Spinal cord (tissue), 10 donors: ENCODE data around the gene UROS. TPM values are rescaled to one million over a fixed set of nuclear protein-coding genes. Genes with fewer than 3 reads are reported as not detected.
A peak's percentile ranks its signal among the peaks of the same experiment; 100 is the strongest.

ENCODE experiments used
- DNase-seq, 6 donors: peaks; one replicate each; pipeline versions ENCODE4 v3.0.0 to v3.0.0-alpha.2; 2013 to 2015; ENCODE audit warnings: low spot score in 6 of 6, low read depth in 4 of 6
- H3K27ac ChIP-seq: one replicate; pipeline ENCODE4 v1.5.1; 2013; ENCODE audit warnings: low read depth, low read length, control low read depth
- H3K27me3 ChIP-seq: one replicate; pipeline ENCODE4 v1.6.1; 2013; ENCODE audit warnings: low read length; ENCODE audit not compliant: control insufficient read depth, insufficient read depth
- H3K36me3 ChIP-seq: one replicate; pipeline ENCODE4 v1.6.1; 2013; ENCODE audit warnings: low read length; ENCODE audit not compliant: control insufficient read depth, insufficient read depth
- H3K4me1 ChIP-seq: one replicate; pipeline ENCODE4 v1.6.1; 2013; ENCODE audit warnings: low read length; ENCODE audit not compliant: control insufficient read depth, insufficient read depth
- H3K4me3 ChIP-seq: one replicate; pipeline ENCODE4 v1.5.1; 2013; ENCODE audit warnings: low read depth, low read length, control low read depth
- H3K9me3 ChIP-seq: one replicate; pipeline ENCODE4 v1.6.1; 2013; ENCODE audit warnings: low read length; ENCODE audit not compliant: control insufficient read depth, insufficient read depth
- WGBS: methylation state at CpG from one replicate; pipeline ENCODE4 v1.1.5; 2013; ENCODE audit warnings: missing lambda C conversion rate; ENCODE audit not compliant: insufficient coverage; 5-methylcytosine and 5-hydroxymethylcytosine counted together
- polyA plus RNA-seq, 2 donors: library from polyadenylated mRNA; unstranded; fragments of 120-200 nt; gene quantifications; one replicate each; pipeline ENCODE4 v1.2.1, GENCODE V29; 2013; ENCODE audit not compliant: insufficient read length in 2 of 2
- total RNA-seq, 2 donors: library from RNA; depleted of rRNA in 1 of 2; stranded (reverse); fragments of 120-200 nt in 1 of 2; fragments of >200 nt in 1 of 2; gene quantifications; one replicate each; pipeline versions ENCODE4 v1.2.3 to v1.2.4, GENCODE V29; 2013 to 2014
- donor health status: healthy.

Gene UROS
- total and polyA plus RNA-seq, 4 donors: 61.9 to 88.6 (median 83.2) TPM

DNA sequence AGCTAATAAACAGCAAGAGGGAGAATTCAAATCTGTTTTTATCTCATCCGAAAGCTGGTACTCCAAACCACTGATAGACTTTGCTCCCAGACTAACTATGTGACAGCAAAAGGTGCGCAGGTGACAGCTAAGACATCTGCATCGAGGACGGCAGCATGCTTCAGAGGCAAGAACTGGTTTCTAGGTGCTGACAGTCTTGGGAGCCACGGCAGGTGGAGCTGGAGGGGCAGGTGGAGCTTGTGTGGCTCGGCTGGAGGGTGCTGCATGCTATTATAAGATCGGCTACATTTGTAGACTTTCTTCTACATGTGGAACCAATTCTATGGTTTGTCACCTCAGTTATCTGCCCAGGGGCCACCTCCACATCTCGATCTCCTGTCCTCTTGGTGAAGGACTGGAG lies 25.6 kb downstream of the UROS start:
- peaks cover 12% of the 10 kb centered on the region for H3K4me1 ChIP-seq
- WGBS: 100% methylated on average over 7 of the region's 8 CpGs
- H3K4me3 ChIP-seq: no peak overlapping the region
- no peak for DNase-seq
- H3K9me3 ChIP-seq: no peaks in the 10 kb centered on the region
- H3K27ac ChIP-seq: no peak overlapping the region
- no peaks in the 10 kb centered on the region for H3K27me3 ChIP-seq
- peaks cover 53% of the 10 kb centered on the region for H3K36me3 ChIP-seq

DNA sequence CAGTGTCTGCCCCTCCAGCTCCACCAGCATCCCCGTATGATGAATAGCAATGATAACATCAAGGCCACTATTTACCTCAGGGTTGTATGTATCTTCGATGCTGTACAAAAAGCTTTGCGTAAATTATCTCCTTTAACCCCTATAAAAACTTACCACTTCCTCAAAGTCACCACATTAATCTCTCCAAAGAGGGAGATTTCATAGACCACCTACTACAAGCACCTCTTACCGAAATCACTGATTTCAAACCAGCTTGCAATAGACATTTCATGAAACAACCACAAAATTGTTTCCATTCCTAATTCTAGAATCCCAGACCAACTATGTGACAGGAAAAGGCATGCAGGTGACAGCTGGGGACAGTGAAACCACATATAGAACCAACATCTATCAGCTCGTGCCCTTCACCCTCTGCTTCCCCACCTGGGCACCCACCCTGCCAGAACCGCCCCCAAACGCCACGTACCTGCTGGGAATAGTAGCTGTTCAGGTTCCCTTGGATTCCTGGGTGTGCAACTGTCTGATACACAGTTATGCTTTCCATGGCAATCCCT lies 27.3 kb downstream of the UROS start:
- no peak overlapping the region for H3K27ac ChIP-seq
- DNase-seq: no peak
- WGBS: 80% methylated on average over 8 of the region's 8 CpGs
- peaks cover 56% of the 10 kb centered on the region for H3K36me3 ChIP-seq
- H3K9me3 ChIP-seq: no peaks in the 10 kb centered on the region
- peaks cover 12% of the 10 kb centered on the region for H3K4me1 ChIP-seq
- no peaks in the 10 kb centered on the region for H3K27me3 ChIP-seq
- H3K4me3 ChIP-seq: no peak overlapping the region

DNA sequence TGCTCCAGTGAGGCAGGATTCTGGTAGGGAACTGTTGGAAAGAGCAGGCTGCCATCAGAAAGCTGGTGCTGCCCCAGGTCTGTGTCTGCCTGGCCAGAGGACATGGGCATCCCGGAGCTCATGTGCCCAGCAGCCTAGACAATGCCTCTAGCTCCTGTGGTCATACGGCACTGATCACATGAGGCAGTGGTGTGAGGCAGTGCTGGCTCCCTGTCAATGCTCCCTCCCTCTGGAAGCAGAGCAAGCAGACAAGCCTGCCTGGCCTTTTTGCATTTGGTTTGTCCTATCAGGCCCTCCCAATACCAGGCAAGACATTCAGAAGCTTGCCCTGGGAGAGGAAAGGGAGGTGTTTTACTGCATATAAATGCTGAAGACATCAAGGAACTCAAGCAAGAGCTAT lies 27.9 kb downstream of the UROS start:
- peak in 1 of 6 donors; percentile 13 for DNase-seq
- Histone ChIP-seq H3K27ac (no peak overlapping the region), H3K4me3 (no peak overlapping the region), H3K36me3 (peaks cover 56% of the 10 kb centered on the region), H3K9me3 (no peaks in the 10 kb centered on the region), H3K27me3 (no peaks in the 10 kb centered on the region), H3K4me1 (peaks cover 12% of the 10 kb centered on the region)
- 83% methylated on average over 2 of the region's 2 CpGs for WGBS

DNA sequence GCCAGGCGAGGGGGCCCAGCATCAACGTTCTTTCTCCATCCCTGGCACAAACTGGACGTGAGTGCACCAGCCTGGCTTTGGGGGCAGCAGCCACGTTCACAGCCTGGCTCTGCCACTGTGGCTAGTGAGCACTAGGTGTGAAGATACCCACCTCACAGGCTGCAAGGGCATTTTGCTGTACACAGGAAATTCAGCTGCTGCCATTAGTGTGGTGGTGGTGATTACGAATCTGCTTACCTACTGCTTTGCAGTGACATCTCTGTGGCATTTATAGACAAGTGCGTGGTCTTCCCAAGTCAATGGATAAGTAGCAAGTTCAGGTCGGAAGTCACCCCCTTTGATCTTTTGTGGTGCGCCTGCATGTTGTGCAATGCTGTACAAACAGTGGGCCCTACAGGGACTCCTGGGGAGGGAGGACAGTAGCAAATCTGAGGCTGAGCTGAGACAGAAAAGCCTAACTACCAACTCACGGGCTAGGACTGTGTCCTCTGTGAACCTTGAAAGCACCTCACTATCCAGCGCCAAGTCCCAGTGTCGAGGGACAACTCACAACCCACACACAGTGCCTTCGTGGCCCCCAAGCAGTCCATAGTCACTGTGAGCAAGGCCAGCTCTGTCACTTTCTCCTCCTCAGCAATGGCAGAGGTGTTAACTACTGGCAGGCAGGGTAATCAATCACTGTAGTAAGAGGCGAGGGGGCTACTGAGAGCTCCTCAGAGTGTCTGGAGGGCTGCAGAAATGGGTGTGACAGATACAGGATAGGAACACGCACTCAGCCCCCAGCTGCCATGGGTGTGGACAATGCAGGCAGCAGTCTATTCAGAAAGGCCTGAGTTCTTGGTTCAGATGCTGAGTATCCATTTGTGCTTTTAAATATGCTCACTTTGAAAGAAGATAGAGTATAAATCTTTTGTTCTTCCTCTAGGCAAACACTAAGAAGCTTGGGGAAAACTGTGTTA lies 30.4 kb downstream of the UROS start:
- Histone ChIP-seq H3K27me3 (no peaks in the 10 kb centered on the region), H3K27ac (no peak overlapping the region), H3K4me1 (no peaks in the 10 kb centered on the region), H3K9me3 (no peaks in the 10 kb centered on the region), H3K4me3 (no peak overlapping the region), H3K36me3 (peaks cover 60% of the 10 kb centered on the region)
- DNase-seq: no peak
- 87% methylated on average over 12 of the region's 14 CpGs for WGBS

DNA sequence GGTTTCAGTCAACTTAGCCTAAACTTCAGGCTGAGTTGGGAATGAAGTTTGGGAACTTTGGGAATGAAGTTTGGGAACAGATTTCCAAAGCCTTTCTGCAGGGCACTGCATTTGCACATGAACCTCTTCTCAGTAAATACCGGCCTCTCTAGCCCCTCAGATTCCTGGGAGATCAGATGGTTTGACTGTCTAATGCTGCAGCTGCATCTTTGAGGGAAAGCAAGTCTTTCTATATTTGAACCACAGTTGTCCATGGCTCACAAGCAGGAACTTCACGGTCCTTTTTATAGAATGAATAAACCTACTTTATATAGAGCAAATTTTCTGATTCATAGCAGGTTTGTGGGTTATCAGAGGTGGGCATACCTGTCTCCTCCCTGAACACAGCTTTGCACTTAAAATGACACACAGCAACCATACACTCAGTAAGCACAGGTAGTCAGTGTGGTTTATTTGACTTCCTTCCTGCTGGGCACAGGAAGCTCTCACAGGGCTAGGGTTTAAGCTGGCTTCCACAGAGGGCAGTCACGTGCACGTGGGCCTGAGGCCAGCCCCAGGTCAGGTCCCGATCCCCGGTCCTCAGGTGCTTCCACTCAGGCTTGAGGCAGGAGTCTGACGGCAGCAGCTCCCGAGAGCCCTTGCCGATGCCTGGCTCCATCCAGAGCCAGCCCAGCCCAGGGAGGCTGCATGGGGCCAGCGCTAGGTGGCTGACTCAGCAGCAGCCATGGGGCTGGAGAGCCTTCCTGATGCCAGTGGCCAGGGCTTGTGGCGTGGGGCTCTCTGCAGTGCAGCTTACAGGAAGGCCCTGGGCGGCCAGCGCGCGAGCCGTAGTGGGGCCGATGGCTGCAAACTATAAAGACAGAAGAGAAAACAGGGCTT lies 34.7 kb downstream of the UROS start:
- peaks cover 34% of the 10 kb centered on the region for H3K36me3 ChIP-seq
- WGBS: 90% methylated on average over 16 of the region's 17 CpGs
- DNase-seq: no peak
- no peaks in the 10 kb centered on the region for H3K27me3 ChIP-seq
- no peaks in the 10 kb centered on the region for H3K4me1 ChIP-seq
- no peak overlapping the region for H3K4me3 ChIP-seq
- H3K9me3 ChIP-seq: no peaks in the 10 kb centered on the region
- H3K27ac ChIP-seq: no peak overlapping the region

DNA sequence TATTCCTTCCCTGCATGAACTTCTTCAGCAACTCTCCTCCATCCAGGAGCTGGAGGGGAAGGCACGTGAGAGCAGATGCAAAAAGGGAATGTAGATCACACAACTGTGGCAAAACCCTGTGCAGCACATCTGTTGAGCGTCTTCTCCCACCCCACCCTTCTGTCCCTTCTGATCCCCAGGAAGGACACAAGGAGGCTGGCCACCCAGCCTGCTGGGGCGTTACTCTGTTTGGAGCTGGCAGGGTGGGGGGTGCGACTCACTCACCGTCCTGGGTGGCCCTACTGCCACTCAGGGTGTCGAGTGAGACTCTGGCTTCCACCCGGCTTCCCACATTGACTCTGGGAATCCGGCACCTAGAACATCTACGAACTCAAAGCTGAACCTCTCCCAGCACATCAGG lies 37.3 kb downstream of the UROS start:
- Histone ChIP-seq H3K36me3 (peaks cover 26% of the 10 kb centered on the region), H3K27ac (no peak overlapping the region), H3K4me1 (no peaks in the 10 kb centered on the region), H3K4me3 (no peak overlapping the region), H3K27me3 (no peaks in the 10 kb centered on the region), H3K9me3 (no peaks in the 10 kb centered on the region)
- no peak for DNase-seq
- WGBS: 95% methylated on average over 3 of the region's 9 CpGs

DNA sequence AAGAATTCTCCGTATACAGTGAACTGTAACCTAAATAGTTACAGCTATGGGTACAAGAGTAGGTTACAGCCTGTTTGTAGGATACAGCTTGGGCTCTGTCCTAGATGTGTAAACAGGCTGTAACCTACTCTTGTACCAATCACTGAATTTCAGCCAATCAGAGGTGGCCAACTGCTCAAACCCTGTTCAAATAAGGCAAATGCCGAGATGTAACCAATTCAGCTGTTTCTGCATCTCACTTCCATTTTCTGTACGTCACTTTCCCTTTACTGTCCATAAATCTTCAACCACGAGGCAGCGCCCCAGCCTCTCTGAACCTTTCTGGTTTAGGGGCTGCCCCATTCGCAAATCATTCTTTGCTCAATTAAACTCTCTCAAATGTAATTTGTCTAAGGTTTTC lies 39.1 kb downstream of the UROS start:
- H3K36me3 ChIP-seq: peaks cover 16% of the 10 kb centered on the region
- H3K9me3 ChIP-seq: no peaks in the 10 kb centered on the region
- H3K27ac ChIP-seq: no peak overlapping the region
- WGBS: 78% methylated on average over 2 of the region's 6 CpGs
- no peak overlapping the region for H3K4me3 ChIP-seq
- no peaks in the 10 kb centered on the region for H3K27me3 ChIP-seq
- peak in 1 of 6 donors; percentile 9 for DNase-seq
- H3K4me1 ChIP-seq: no peaks in the 10 kb centered on the region

DNA sequence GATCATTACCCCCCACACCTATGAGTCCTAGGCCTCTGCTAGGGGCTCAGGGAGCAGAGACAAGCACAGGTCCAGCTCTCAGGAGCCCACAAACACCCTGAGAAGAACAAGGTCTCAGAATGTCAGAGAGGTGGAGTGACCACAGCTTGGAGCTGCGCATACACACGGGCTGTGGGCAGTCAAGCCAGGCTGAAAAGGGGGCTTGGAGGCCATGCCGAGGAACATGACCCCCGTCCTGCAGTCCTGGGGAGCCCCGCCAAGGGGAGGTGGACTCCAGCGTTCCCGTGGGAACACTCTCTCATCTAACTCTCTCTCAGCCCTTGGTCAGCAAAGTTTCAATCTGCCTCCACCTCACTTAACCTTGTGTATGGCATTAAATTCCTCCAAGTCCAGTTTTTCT lies 39.6 kb downstream of the UROS start:
- no peak for DNase-seq
- Histone ChIP-seq H3K4me1 (no peaks in the 10 kb centered on the region), H3K36me3 (peaks cover 10% of the 10 kb centered on the region), H3K9me3 (no peaks in the 10 kb centered on the region), H3K27ac (no peak overlapping the region), H3K27me3 (no peaks in the 10 kb centered on the region), H3K4me3 (no peak overlapping the region)
- 93% methylated on average over 5 of the region's 7 CpGs for WGBS

DNA sequence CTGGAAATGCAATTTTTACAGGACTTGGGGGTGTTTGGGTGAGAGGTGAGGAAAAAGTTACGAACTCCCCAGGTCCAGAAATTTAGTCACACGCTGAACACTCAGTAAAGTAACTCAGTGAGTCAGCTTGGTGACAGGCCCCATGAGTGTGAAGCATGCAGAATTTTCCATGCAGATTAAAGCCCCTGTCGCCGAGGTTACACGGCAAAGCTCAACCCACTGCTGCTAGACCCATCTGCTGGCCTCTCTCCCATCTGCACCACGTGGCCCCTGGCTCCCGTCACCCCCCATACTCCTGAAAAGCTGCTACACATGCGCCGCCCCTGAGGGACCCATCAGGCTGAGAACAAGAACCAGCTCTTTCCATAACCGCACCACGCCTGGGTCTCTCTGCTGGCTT lies 40.4 kb downstream of the UROS start:
- Histone ChIP-seq H3K4me3 (no peak overlapping the region), H3K4me1 (no peaks in the 10 kb centered on the region), H3K9me3 (no peaks in the 10 kb centered on the region), H3K27ac (no peak overlapping the region), H3K27me3 (no peaks in the 10 kb centered on the region), H3K36me3 (peaks cover 9% of the 10 kb centered on the region)
- 49% methylated on average over 11 of the region's 11 CpGs for WGBS
- DNase-seq: no peak
